GM23338 (cell line): ENCODE measurements around the gene THRB. TPM values are rescaled to one million over a fixed set of nuclear protein-coding genes. Genes with fewer than 3 reads are reported as not detected.

Experiments used
- ATAC-seq: fragments of 200-7000 bp; cut with Tn5 transposase; 3 replicates; pipeline ENCODE4 v1.9.1; 2020
- DNase-seq: peaks from one replicate; pipeline ENCODE4 v3.0.0-alpha.2; 2015; ENCODE audit warnings: low spot score
- H2AFZ ChIP-seq: fragments of 200-600 bp; sonication (generic); 2 replicates; pipeline ENCODE4 v1.8.0; 2016; ENCODE audit warnings: antibody characterized with exemption, mild to moderate bottlenecking, moderate library complexity
- H3F3A ChIP-seq: fragments of 200-600 bp; sonication (generic); replicated peaks from 2 replicates; pipeline ENCODE4 v1.8.0; 2017; ENCODE audit warnings: antibody characterized with exemption, mixed run types, low read depth
- H3K27ac ChIP-seq: fragments of 200-600 bp; sonication (generic); 2 replicates; pipeline ENCODE4 v1.6.1; 2016; ENCODE audit warnings: low read depth
- H3K27me3 ChIP-seq: fragments of 200-600 bp; sonication (generic); 2 replicates; pipeline ENCODE4 v1.8.0; 2016; ENCODE audit warnings: mild to moderate bottlenecking, mixed run types, moderate library complexity; ENCODE audit not compliant: insufficient read depth
- H3K36me3 ChIP-seq: fragments of 200-600 bp; sonication (generic); 2 replicates; pipeline ENCODE4 v1.8.0; 2016; ENCODE audit warnings: mild to moderate bottlenecking; ENCODE audit not compliant: insufficient read depth
- H3K4me1 ChIP-seq: fragments of 200-600 bp; sonication (generic); 2 replicates; pipeline ENCODE4 v1.8.0; 2016; ENCODE audit warnings: mild to moderate bottlenecking, moderate library complexity; ENCODE audit not compliant: insufficient read depth
- H3K4me2 ChIP-seq: fragments of 200-600 bp; sonication (generic); 2 replicates; pipeline ENCODE4 v1.7.1; 2017; ENCODE audit warnings: mixed run types
- H3K4me3 ChIP-seq: fragments of 200-600 bp; sonication (generic); 2 replicates; pipeline ENCODE4 v1.6.1; 2016; ENCODE audit warnings: mixed run types
- H3K79me2 ChIP-seq: fragments of 200-600 bp; sonication (generic); replicated peaks from 2 replicates; pipeline ENCODE4 v1.8.0; 2017; ENCODE audit warnings: mild to moderate bottlenecking; ENCODE audit not compliant: insufficient read depth
- H3K9me2 ChIP-seq: fragments of 200-600 bp; sonication (generic); 2 replicates; pipeline ENCODE4 v1.8.0; 2017; ENCODE audit not compliant: insufficient read depth
- H4K20me1 ChIP-seq: fragments of 200-600 bp; sonication (generic); replicated peaks from 2 replicates; pipeline ENCODE4 v1.8.0; 2017; ENCODE audit warnings: mild to moderate bottlenecking; ENCODE audit not compliant: insufficient read depth
- H3K27ac Mint-ChIP-seq: 2 replicates; pipeline ENCODE4 v1.8.0; 2020; ENCODE audit warnings: inconsistent platforms, mild to moderate bottlenecking, moderate library complexity, mixed read lengths
- H3K27me3 Mint-ChIP-seq: 3 replicates; pipeline ENCODE4 v1.8.0; 2022; ENCODE audit warnings: low read depth, mild to moderate bottlenecking, moderate library complexity, mixed read lengths, inconsistent platforms; ENCODE audit not compliant: insufficient read depth, poor library complexity
- H3K36me3 Mint-ChIP-seq: 3 replicates; pipeline ENCODE4 v1.8.0; 2021; ENCODE audit warnings: low read depth, mild to moderate bottlenecking, inconsistent platforms, moderate library complexity, mixed read lengths
- H3K4me1 Mint-ChIP-seq: 3 replicates; pipeline ENCODE4 v1.8.0; 2020; ENCODE audit warnings: mild to moderate bottlenecking, inconsistent platforms, mixed read lengths
- H3K4me3 Mint-ChIP-seq: 3 replicates; pipeline ENCODE4 v1.8.0; 2021; ENCODE audit warnings: moderate library complexity, mild to moderate bottlenecking, inconsistent platforms, mixed read lengths
- H3K9me3 Mint-ChIP-seq: 3 replicates; pipeline ENCODE4 v1.8.0; 2020; ENCODE audit warnings: moderate library complexity, mild to moderate bottlenecking, inconsistent platforms, mixed read lengths
- CREB1 ChIP-seq: fragments of 250-450 bp; sonication (Bioruptor Pico); IDR thresholded peaks from 2 replicates; pipeline ENCODE4 v1.5.0; 2020; ENCODE audit warnings: low read depth, mild to moderate bottlenecking, moderate library complexity
- CTCF ChIP-seq, 2 experiments: fragments of 200-600 bp in 1 of 2; sonication (generic) in 1 of 2; conservative IDR thresholded peaks; 2 replicates each; pipeline versions ENCODE4 v1.5.1 to v1.6.1; 2016 to 2017; ENCODE audit warnings: antibody characterized with exemption in 2 of 2, low read depth in 2 of 2, mild to moderate bottlenecking in 2 of 2, moderate library complexity in 1 of 2
- ETS1 ChIP-seq: IDR thresholded peaks from 2 replicates; pipeline ENCODE4 v1.6.1; 2016; ENCODE audit warnings: antibody characterized with exemption
- EZH2 ChIP-seq: fragments of 200-600 bp; sonication (generic); IDR thresholded peaks from one replicate; pipeline ENCODE4 v1.8.0; 2017; ENCODE audit warnings: antibody characterized with exemption, mild to moderate bottlenecking, low read depth; ENCODE audit not compliant: unreplicated experiment
- EZH2phosphoT487 ChIP-seq: fragments of 200-600 bp; sonication (generic); IDR thresholded peaks from one replicate; pipeline ENCODE4 v1.8.1; 2018; ENCODE audit warnings: antibody characterized with exemption; ENCODE audit not compliant: unreplicated experiment
- JUNB ChIP-seq: IDR thresholded peaks from one replicate; pipeline ENCODE4 v1.6.1; 2016; ENCODE audit warnings: antibody characterized with exemption; ENCODE audit not compliant: unreplicated experiment
- NANOG ChIP-seq: IDR thresholded peaks from 2 replicates; pipeline ENCODE4 v1.6.1; 2016; ENCODE audit warnings: antibody characterized with exemption, borderline replicate concordance
- POLR2AphosphoS5 ChIP-seq: IDR thresholded peaks from 2 replicates; pipeline ENCODE4 v1.6.1; 2016; ENCODE audit warnings: antibody characterized with exemption, low read depth
- STAT1 ChIP-seq: IDR thresholded peaks from one replicate; pipeline ENCODE4 v1.6.1; 2016; ENCODE audit warnings: antibody characterized with exemption; ENCODE audit not compliant: unreplicated experiment
- ZNF114 ChIP-seq: fragments of 250-450 bp; sonication (Bioruptor Pico); IDR thresholded peaks from 2 replicates; pipeline ENCODE4 v1.5.0; 2020; ENCODE audit warnings: mild to moderate bottlenecking, moderate library complexity
- ZNF331 ChIP-seq: fragments of 250-450 bp; sonication (Bioruptor Pico); IDR thresholded peaks from 2 replicates; pipeline ENCODE4 v1.5.0; 2020; ENCODE audit warnings: low read depth, mild to moderate bottlenecking, moderate library complexity
- ZNF462 ChIP-seq: fragments of 250-450 bp; sonication (Bioruptor Pico); IDR thresholded peaks from 2 replicates; pipeline ENCODE4 v1.5.0; 2020; ENCODE audit warnings: mild to moderate bottlenecking, moderate library complexity
- polyA plus RNA-seq: library from polyadenylated mRNA; unstranded; fragments of >200 nt; fragmentation: Nextera tagmentation; extraction: Ambion mirVana; gene quantifications from 2 replicates; pipeline ENCODE4 v1.2.1, GENCODE V29; 2016
- total RNA-seq: library from RNA; depleted of rRNA; stranded (reverse); fragments of >200 nt; shearing (Covaris generic); gene quantifications from 2 replicates; pipeline ENCODE4 v1.2.3, GENCODE V29; 2014

Gene THRB
- total and polyA plus RNA-seq, 2 experiments from 2014 or later: 1.7 to 3.2 TPM

- no peak for TF ChIP-seq POLR2AphosphoS5
- TF ChIP-seq JUNB: no peak
- no peak for TF ChIP-seq ZNF331 (CRISPR knock-in tag)
- TF ChIP-seq CREB1 (CRISPR knock-in tag): no peak
- no peak for TF ChIP-seq EZH2phosphoT487
- TF ChIP-seq STAT1: no peak
- TF ChIP-seq ZNF114 (CRISPR knock-in tag): no peak
These were observed 188.7 kb downstream of the THRB start (continued) for GRCh38 chr3:24305795-24306467.

- no peak overlapping the region for H3K27ac Mint-ChIP-seq
- no peak overlapping the region for H3K27ac ChIP-seq
- ATAC-seq: no peak
- TF ChIP-seq POLR2AphosphoS5 (no peak), STAT1 (no peak), NANOG (no peak), EZH2phosphoT487 (no peak), CREB1 (CRISPR knock-in tag) (no peak), EZH2 (no peak), ETS1 (no peak), CTCF (conservative IDR thresholded peaks at IDR 0.05; ENCODE audit: low read depth in 2 of 2) (no peak), JUNB (no peak), ZNF114 (CRISPR knock-in tag) (no peak), ZNF331 (CRISPR knock-in tag) (no peak), ZNF462 (CRISPR knock-in tag) (no peak)
These were observed 191.4 kb downstream of the THRB start for GRCh38 chr3:24303057-24303754.

More at GRCh38 chr3:24303057-24303754, 191.4 kb downstream of the THRB start:
- Mint-ChIP-seq H3K4me1 (peaks cover 18% of the 10 kb centered on the region), H3K27me3 (peaks cover 2% of the 10 kb centered on the region), H3K36me3 (no peaks in the 10 kb centered on the region), H3K4me3 (no peak overlapping the region), H3K9me3 (no peaks in the 10 kb centered on the region)
- no peaks in the 10 kb centered on the region for H3K9me2 ChIP-seq
- no peaks in the 10 kb centered on the region for H3K27me3 ChIP-seq
- no peaks in the 10 kb centered on the region for H3K79me2 ChIP-seq
- no peak overlapping the region for H3K4me2 ChIP-seq
- H2AFZ ChIP-seq: no peak overlapping the region
- no peaks in the 10 kb centered on the region for H3K36me3 ChIP-seq
- no peak overlapping the region for H3K4me3 ChIP-seq
- no peaks in the 10 kb centered on the region for H4K20me1 ChIP-seq
- H3K4me1 ChIP-seq: peaks cover 16% of the 10 kb centered on the region
- DNase-seq: no peak
- H3F3A ChIP-seq: no peaks in the 10 kb centered on the region
